PC-3 (cell line): ENCODE measurements around the gene IL17RD.

Experiments used
- EZH2 ChIP-seq: fragments of 300-600 bp; sonication (generic); IDR thresholded peaks from one replicate; pipeline ENCODE4 v1.6.1; 2017; ENCODE audit warnings: antibody characterized with exemption, mild to moderate bottlenecking, low read length; ENCODE audit not compliant: unreplicated experiment
- TF ChIP-seq, protein P1 (sequence below): fragments of 300-600 bp; sonication (generic); conservative IDR thresholded peaks from 2 replicates; pipeline ENCODE4 v1.5.1; 2017; ENCODE audit warnings: antibody characterized with exemption, low read depth, mild to moderate bottlenecking, low read length

- TF ChIP-seq EZH2 = no peak
- TF ChIP-seq, protein P1, sequence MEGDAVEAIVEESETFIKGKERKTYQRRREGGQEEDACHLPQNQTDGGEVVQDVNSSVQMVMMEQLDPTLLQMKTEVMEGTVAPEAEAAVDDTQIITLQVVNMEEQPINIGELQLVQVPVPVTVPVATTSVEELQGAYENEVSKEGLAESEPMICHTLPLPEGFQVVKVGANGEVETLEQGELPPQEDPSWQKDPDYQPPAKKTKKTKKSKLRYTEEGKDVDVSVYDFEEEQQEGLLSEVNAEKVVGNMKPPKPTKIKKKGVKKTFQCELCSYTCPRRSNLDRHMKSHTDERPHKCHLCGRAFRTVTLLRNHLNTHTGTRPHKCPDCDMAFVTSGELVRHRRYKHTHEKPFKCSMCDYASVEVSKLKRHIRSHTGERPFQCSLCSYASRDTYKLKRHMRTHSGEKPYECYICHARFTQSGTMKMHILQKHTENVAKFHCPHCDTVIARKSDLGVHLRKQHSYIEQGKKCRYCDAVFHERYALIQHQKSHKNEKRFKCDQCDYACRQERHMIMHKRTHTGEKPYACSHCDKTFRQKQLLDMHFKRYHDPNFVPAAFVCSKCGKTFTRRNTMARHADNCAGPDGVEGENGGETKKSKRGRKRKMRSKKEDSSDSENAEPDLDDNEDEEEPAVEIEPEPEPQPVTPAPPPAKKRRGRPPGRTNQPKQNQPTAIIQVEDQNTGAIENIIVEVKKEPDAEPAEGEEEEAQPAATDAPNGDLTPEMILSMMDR = no peak
These were observed 6.8 kb downstream of the IL17RD start for GRCh38 chr3:57158325-57158724.
